Suprapubic skin (tissue), 4 donors: ENCODE data around the gene SPDYC.

Experiments used
- CTCF ChIP-seq, 2 donors: fragments of 200-600 bp in 1 of 2; fragments of 450-650 bp in 1 of 2; sonication (generic) in 1 of 2; IDR thresholded peaks; one replicate each; pipeline ENCODE4 v1.5.1; 2016 to 2019; ENCODE audit warnings: antibody characterized with exemption in 2 of 2, mild to moderate bottlenecking in 1 of 2, moderate library complexity in 1 of 2
- EP300 ChIP-seq: sonication (generic); formaldehyde crosslinking; IDR thresholded peaks from one replicate; pipeline ENCODE4 v1.6.1; 2017; ENCODE audit warnings: antibody characterized with exemption
- POLR2A ChIP-seq, 2 donors: fragments of 450-650 bp; IDR thresholded peaks; one replicate each; pipeline ENCODE4 v1.6.1; 2017; ENCODE audit warnings: antibody characterized with exemption in 2 of 2, mild to moderate bottlenecking in 2 of 2, moderate library complexity in 2 of 2
- POLR2AphosphoS5 ChIP-seq, 3 donors: sonication (generic); formaldehyde crosslinking; IDR thresholded peaks; one replicate each; pipeline ENCODE4 v1.6.1; 2017; ENCODE audit warnings: antibody characterized with exemption in 3 of 3

GRCh38 chr11:65188486-65188885, 18.5 kb downstream of the SPDYC start:
- TF ChIP-seq POLR2AphosphoS5 (IDR thresholded peaks at IDR 0.05), result no peak
- no peak for TF ChIP-seq CTCF (IDR thresholded peaks at IDR 0.05)
- TF ChIP-seq POLR2A (IDR thresholded peaks at IDR 0.05), result no peak
- TF ChIP-seq EP300, result no peak
